Hepatocyte (in vitro differentiated cells): ENCODE results near the gene GTPBP3. TPM values are rescaled to one million over a fixed set of nuclear protein-coding genes. Genes with fewer than 3 reads are reported as not detected.

Experiments
- DNase-seq: peaks from one replicate; pipeline ENCODE4 v3.0.0-alpha.2; 2016; ENCODE audit warnings: low spot score
- H2AFZ ChIP-seq: fragments of 200-600 bp; sonication (generic); 2 replicates; pipeline ENCODE4 v1.6.0; 2016; ENCODE audit warnings: antibody characterized with exemption, mild to moderate bottlenecking
- H3K27ac ChIP-seq: fragments of 200-600 bp; sonication (generic); 2 replicates; pipeline ENCODE4 v1.5.1; 2016; ENCODE audit warnings: mild to moderate bottlenecking
- H3K27me3 ChIP-seq: fragments of 200-600 bp; sonication (generic); 2 replicates; pipeline ENCODE4 v1.6.1; 2016
- H3K36me3 ChIP-seq: fragments of 200-600 bp; sonication (generic); replicated peaks from 2 replicates; pipeline ENCODE4 v1.5.1; 2016; ENCODE audit warnings: low read depth; ENCODE audit not compliant: insufficient read depth
- H3K4me1 ChIP-seq: fragments of 200-600 bp; sonication (generic); 2 replicates; pipeline ENCODE4 v1.5.1; 2016; ENCODE audit warnings: mild to moderate bottlenecking, moderate library complexity; ENCODE audit not compliant: insufficient read depth
- H3K4me2 ChIP-seq: fragments of 200-600 bp; sonication (generic); 2 replicates; pipeline ENCODE4 v1.6.0; 2016
- H3K4me3 ChIP-seq: fragments of 200-600 bp; sonication (generic); 2 replicates; pipeline ENCODE4 v1.5.1; 2016; ENCODE audit warnings: mild to moderate bottlenecking
- H3K79me2 ChIP-seq: fragments of 200-600 bp; sonication (generic); 2 replicates; pipeline ENCODE4 v1.6.0; 2017; ENCODE audit warnings: mild to moderate bottlenecking
- H3K9me2 ChIP-seq: fragments of 200-600 bp; sonication (generic); replicated peaks from 2 replicates; pipeline ENCODE4 v1.6.0; 2017; ENCODE audit warnings: mild to moderate bottlenecking; ENCODE audit not compliant: insufficient read depth
- H3K9me3 ChIP-seq: fragments of 200-600 bp; sonication (generic); 2 replicates; pipeline ENCODE4 v1.5.1; 2016; ENCODE audit warnings: low read depth, mild to moderate bottlenecking
- H4K20me1 ChIP-seq: fragments of 200-600 bp; sonication (generic); 2 replicates; pipeline ENCODE4 v1.6.0; 2016; ENCODE audit warnings: mild to moderate bottlenecking; ENCODE audit not compliant: insufficient read depth, poor library complexity, severe bottlenecking
- EZH2 ChIP-seq: fragments of 200-600 bp; sonication (generic); IDR thresholded peaks from 2 replicates; pipeline ENCODE4 v1.6.1; 2016; ENCODE audit warnings: antibody characterized with exemption, mild to moderate bottlenecking, borderline replicate concordance
- EZH2phosphoT487 ChIP-seq: fragments of 200-600 bp; sonication (generic); IDR thresholded peaks from one replicate; pipeline ENCODE4 v1.6.1; 2018; ENCODE audit warnings: antibody characterized with exemption, mild to moderate bottlenecking, low read depth, moderate library complexity; ENCODE audit not compliant: unreplicated experiment, severe bottlenecking
- WGBS: methylation state at CpG from one replicate; pipeline ENCODE4 v1.1.6; 2016; ENCODE audit warnings: low lambda C conversion rate; ENCODE audit errors: missing lambda C conversion rate; 5-methylcytosine and 5-hydroxymethylcytosine counted together
- polyA plus RNA-seq: library from polyadenylated mRNA; unstranded; fragments of >200 nt; fragmentation: Nextera tagmentation; extraction: Ambion mirVana; gene quantifications from 2 replicates; pipeline ENCODE4 v1.2.1, GENCODE V29; 2016
- total RNA-seq: library from RNA; depleted of rRNA; stranded (reverse); fragments of >200 nt; gene quantifications from 2 replicates; pipeline ENCODE4 v1.2.3, GENCODE V29; 2014
- TF ChIP-seq, protein P1 (sequence below): fragments of 200-600 bp; sonication (generic); IDR thresholded peaks from 2 replicates; pipeline ENCODE4 v1.5.1; 2016; ENCODE audit warnings: antibody characterized with exemption, mild to moderate bottlenecking; ENCODE audit not compliant: poor library complexity

GTPBP3 gene
- total and polyA plus RNA-seq, 2 experiments from 2014 or later, result 13.2 to 20.9 TPM

DNA sequence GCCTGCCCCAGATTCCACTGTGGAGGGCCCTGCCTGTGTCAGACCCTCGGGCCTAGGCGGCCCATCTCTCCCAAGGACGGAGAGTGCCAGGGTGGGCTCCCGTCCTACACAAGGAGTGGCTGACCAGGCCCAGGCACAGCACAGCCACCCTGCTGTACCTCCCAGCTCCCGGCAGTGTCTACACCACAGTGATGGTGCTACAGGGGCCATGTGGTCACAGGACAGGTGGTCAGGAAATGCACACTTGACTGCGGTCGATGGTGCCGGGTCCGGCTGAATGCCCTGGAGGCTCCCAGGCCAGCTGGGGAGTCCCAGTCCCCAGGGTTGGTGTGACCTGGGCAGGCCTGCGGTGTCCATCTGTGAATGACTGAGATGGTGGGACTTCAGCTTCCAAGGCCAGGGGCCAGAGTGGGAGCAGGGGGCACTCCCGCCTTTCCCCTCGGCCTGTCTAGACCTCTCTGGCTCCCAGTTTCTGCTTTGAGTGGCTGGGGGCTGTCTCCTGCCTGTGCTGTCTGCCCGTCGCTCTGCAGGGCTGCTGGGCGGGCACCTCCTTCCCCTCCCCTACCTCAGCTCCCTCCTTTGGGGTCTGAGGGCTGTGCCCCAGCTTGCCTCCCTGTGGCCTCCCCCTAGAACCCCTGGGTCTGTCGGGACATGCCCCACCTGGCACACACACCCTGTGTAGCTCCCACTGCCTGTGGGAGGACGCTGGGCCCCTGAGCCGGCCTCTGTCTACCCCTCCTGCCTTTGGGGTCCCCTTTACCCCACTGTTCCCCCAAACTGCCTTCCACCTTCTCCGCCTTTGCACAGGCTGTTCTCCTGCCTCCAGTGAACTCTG lies 15.5 kb upstream of the GTPBP3 start:
- Histone ChIP-seq H3K9me3 (no peaks in the 10 kb centered on the region), H3K27me3 (no peaks in the 10 kb centered on the region), H4K20me1 (no peaks in the 10 kb centered on the region), H3K36me3 (no peaks in the 10 kb centered on the region), H3K4me1 (no peaks in the 10 kb centered on the region), H3K27ac (no peak overlapping the region), H3K4me3 (no peak overlapping the region), H3K4me2 (no peak overlapping the region), H2AFZ (no peak overlapping the region), H3K9me2 (no peaks in the 10 kb centered on the region), H3K79me2 (no peaks in the 10 kb centered on the region)
- no peak for TF ChIP-seq EZH2
- TF ChIP-seq, protein P1, sequence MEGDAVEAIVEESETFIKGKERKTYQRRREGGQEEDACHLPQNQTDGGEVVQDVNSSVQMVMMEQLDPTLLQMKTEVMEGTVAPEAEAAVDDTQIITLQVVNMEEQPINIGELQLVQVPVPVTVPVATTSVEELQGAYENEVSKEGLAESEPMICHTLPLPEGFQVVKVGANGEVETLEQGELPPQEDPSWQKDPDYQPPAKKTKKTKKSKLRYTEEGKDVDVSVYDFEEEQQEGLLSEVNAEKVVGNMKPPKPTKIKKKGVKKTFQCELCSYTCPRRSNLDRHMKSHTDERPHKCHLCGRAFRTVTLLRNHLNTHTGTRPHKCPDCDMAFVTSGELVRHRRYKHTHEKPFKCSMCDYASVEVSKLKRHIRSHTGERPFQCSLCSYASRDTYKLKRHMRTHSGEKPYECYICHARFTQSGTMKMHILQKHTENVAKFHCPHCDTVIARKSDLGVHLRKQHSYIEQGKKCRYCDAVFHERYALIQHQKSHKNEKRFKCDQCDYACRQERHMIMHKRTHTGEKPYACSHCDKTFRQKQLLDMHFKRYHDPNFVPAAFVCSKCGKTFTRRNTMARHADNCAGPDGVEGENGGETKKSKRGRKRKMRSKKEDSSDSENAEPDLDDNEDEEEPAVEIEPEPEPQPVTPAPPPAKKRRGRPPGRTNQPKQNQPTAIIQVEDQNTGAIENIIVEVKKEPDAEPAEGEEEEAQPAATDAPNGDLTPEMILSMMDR, result no peak
- no peak for DNase-seq
- 95% methylated on average over 18 of the region's 19 CpGs for WGBS

DNA sequence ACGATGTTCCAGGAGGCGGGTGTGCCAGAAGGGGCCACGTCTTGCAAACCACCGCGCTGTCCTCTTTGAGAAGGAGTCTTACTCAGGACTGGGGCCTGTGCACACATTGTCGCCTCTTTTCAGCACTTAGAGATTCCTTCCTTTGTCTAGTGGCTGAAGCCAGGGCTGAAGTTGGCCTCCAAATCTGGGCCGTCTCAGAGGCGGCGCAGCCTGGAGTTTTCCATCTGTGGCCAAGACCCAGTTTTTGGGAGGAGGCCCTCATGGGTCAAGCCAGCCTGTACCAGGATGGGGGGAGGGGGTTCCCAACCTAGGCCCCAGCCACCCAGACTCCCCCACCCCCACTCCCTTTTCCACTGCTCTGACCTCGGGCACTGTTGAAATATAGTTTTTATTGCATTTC lies 14.5 kb upstream of the GTPBP3 start:
- Histone ChIP-seq H3K79me2 (no peaks in the 10 kb centered on the region), H3K4me2 (no peak overlapping the region), H4K20me1 (no peaks in the 10 kb centered on the region), H3K9me2 (no peaks in the 10 kb centered on the region), H3K36me3 (no peaks in the 10 kb centered on the region), H3K27me3 (no peaks in the 10 kb centered on the region), H3K27ac (no peak overlapping the region), H2AFZ (no peak overlapping the region), H3K9me3 (no peaks in the 10 kb centered on the region), H3K4me3 (no peak overlapping the region), H3K4me1 (no peaks in the 10 kb centered on the region)
- no peak for DNase-seq
- TF ChIP-seq EZH2, result no peak
- TF ChIP-seq, protein P1, result no peak
- TF ChIP-seq EZH2phosphoT487, result no peak
- WGBS, result 90% methylated on average over 10 of the region's 10 CpGs

DNA sequence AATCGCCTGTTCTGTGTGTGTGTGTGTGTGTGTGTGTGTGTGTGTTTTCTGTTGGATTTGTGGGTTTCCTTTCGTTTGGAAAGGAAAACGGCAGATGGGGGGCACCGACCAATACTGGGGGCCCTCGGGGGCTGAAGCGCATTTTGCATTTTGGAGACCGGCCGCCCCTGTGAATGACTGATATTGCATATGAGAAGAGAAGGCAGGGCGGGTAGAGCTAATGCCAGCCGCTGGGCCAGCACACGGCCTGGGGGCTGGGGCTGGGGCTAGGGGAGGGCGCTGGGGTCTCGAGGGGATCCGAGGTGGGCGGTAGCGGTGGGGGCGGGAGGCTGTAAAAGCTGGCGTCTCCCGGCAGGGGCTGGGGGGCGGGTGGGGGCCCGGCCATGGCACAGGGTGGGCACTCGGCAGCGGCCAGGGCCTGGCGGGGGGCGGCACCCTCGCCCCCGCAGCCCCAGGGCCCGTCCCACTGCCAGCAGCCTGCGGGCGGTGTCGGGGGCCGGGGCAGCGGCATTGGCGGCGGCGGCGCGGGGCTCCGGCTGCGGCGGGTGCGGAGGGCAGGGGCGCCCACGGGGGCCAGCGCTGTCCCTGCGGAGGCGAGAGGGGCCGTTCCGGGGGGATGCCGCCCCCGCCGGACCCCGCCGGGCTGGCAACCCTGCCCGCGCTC lies 13.9 kb upstream of the GTPBP3 start:
- Histone ChIP-seq H3K27me3 (no peaks in the 10 kb centered on the region), H3K9me3 (no peaks in the 10 kb centered on the region), H3K79me2 (no peaks in the 10 kb centered on the region), H4K20me1 (no peaks in the 10 kb centered on the region), H3K9me2 (no peaks in the 10 kb centered on the region), H3K36me3 (no peaks in the 10 kb centered on the region), H3K27ac (no peak overlapping the region), H2AFZ (no peak overlapping the region), H3K4me3 (no peak overlapping the region), H3K4me1 (peaks cover 4% of the 10 kb centered on the region), H3K4me2 (no peak overlapping the region)
- no peak for DNase-seq
- 94% methylated on average over 14 of the region's 56 CpGs for WGBS
- TF ChIP-seq EZH2phosphoT487 (no peak), EZH2 (no peak)
- TF ChIP-seq, protein P1, result no peak
